ENCODE data around the gene TSPAN9.

The TSPAN9 gene

GRCh38 chr12:3261782-3262359 lies 184.7 kb downstream of the TSPAN9 start:
- H3K27ac ChIP-seq (ENCODE audit: low read depth, low read length), result no peak overlapping the region
- no peaks in the 10 kb centered on the region for H3K27me3 ChIP-seq (ENCODE audit: low read length)
- H3K36me3 ChIP-seq (ENCODE audit: low read length), result no peaks in the 10 kb centered on the region
- H3F3A ChIP-seq (ENCODE audit: insufficient read depth), result no peaks in the 10 kb centered on the region
- H3K79me2 ChIP-seq (ENCODE audit: insufficient read depth, low read length), result no peaks in the 10 kb centered on the region
- no peak overlapping the region for H2AFZ ChIP-seq (ENCODE audit: low read depth, low read length, severe bottlenecking)
- H3K9me2 ChIP-seq (replicated peaks; ENCODE audit: insufficient read depth, low read length), result no peaks in the 10 kb centered on the region
- no peak overlapping the region for H3K4me2 ChIP-seq (ENCODE audit: low read depth, low read length, poor library complexity, severe bottlenecking)
- no peak overlapping the region for H3K4me3 ChIP-seq (ENCODE audit: insufficient read depth, low read length, poor library complexity, severe bottlenecking)
- H4K20me1 ChIP-seq (ENCODE audit: low read depth, low read length), result no peaks in the 10 kb centered on the region
- H3K9ac ChIP-seq (ENCODE audit: low read length), result no peak overlapping the region
- no peaks in the 10 kb centered on the region for H3K9me3 ChIP-seq (ENCODE audit: insufficient read depth, low read length)
- TF ChIP-seq EZH2phosphoT487 (conservative IDR thresholded peaks at IDR 0.05; ENCODE audit: low read length), result no peak
- TF ChIP-seq CTCF (IDR thresholded peaks at IDR 0.05; ENCODE audit: insufficient read depth, low read length, poor library complexity, severe bottlenecking), result no peak

GRCh38 chr12:3262470-3262869 lies 185.3 kb downstream of the TSPAN9 start:
- no peak overlapping the region for H3K27ac ChIP-seq (ENCODE audit: low read depth, low read length)
- H3K36me3 ChIP-seq (ENCODE audit: low read length), result no peaks in the 10 kb centered on the region
- H3K27me3 ChIP-seq (ENCODE audit: low read length), result no peaks in the 10 kb centered on the region
- H3K4me2 ChIP-seq (ENCODE audit: low read depth, low read length, poor library complexity, severe bottlenecking), result no peak overlapping the region
- H3K9me3 ChIP-seq (ENCODE audit: insufficient read depth, low read length), result no peaks in the 10 kb centered on the region
- no peaks in the 10 kb centered on the region for H3F3A ChIP-seq (ENCODE audit: insufficient read depth)
- no peaks in the 10 kb centered on the region for H3K79me2 ChIP-seq (ENCODE audit: insufficient read depth, low read length)
- no peaks in the 10 kb centered on the region for H3K9me2 ChIP-seq (replicated peaks; ENCODE audit: insufficient read depth, low read length)
- H2AFZ ChIP-seq (ENCODE audit: low read depth, low read length, severe bottlenecking), result no peak overlapping the region
- no peaks in the 10 kb centered on the region for H4K20me1 ChIP-seq (ENCODE audit: low read depth, low read length)
- H3K4me3 ChIP-seq (ENCODE audit: insufficient read depth, low read length, poor library complexity, severe bottlenecking), result no peak overlapping the region
- TF ChIP-seq CTCF (IDR thresholded peaks at IDR 0.05; ENCODE audit: insufficient read depth, low read length, poor library complexity, severe bottlenecking) (no peak), EZH2phosphoT487 (conservative IDR thresholded peaks at IDR 0.05; ENCODE audit: low read length) (no peak)
- no peak overlapping the region for H3K9ac ChIP-seq (ENCODE audit: low read length)

GRCh38 chr12:3263282-3263681 lies 186.1 kb downstream of the TSPAN9 start:
- H3K9me3 ChIP-seq (ENCODE audit: insufficient read depth, low read length), result no peaks in the 10 kb centered on the region
- no peaks in the 10 kb centered on the region for H3K27me3 ChIP-seq (ENCODE audit: low read length)
- no peak overlapping the region for H3K4me3 ChIP-seq (ENCODE audit: insufficient read depth, low read length, poor library complexity, severe bottlenecking)
- no peak overlapping the region for H3K9ac ChIP-seq (ENCODE audit: low read length)
- H3K4me2 ChIP-seq (ENCODE audit: low read depth, low read length, poor library complexity, severe bottlenecking), result no peak overlapping the region
- no peaks in the 10 kb centered on the region for H3K79me2 ChIP-seq (ENCODE audit: insufficient read depth, low read length)
- H3K9me2 ChIP-seq (replicated peaks; ENCODE audit: insufficient read depth, low read length), result no peaks in the 10 kb centered on the region
- H3K27ac ChIP-seq (ENCODE audit: low read depth, low read length), result no peak overlapping the region
- no peak overlapping the region for H2AFZ ChIP-seq (ENCODE audit: low read depth, low read length, severe bottlenecking)
- no peaks in the 10 kb centered on the region for H3F3A ChIP-seq (ENCODE audit: insufficient read depth)
- TF ChIP-seq CTCF (IDR thresholded peaks at IDR 0.05; ENCODE audit: insufficient read depth, low read length, poor library complexity, severe bottlenecking), result no peak
- TF ChIP-seq EZH2phosphoT487 (conservative IDR thresholded peaks at IDR 0.05; ENCODE audit: low read length), result no peak
- no peaks in the 10 kb centered on the region for H4K20me1 ChIP-seq (ENCODE audit: low read depth, low read length)
- no peaks in the 10 kb centered on the region for H3K36me3 ChIP-seq (ENCODE audit: low read length)

Data from SU-DHL-6 (cell line).